Tibial artery (tissue), 4 donors: ENCODE measurements around the gene PRSS3.
"Not testable (repeated sequence)": the region's sequence is repeated elsewhere in the genome, so short reads cannot be mapped to it uniquely, and the experiment has no call there.

ENCODE experiments used
- DNase-seq, 2 donors: peaks; one replicate each; pipeline ENCODE4 v3.0.0-alpha.2; 2019
- H3K27ac ChIP-seq, 2 donors: fragments of 200-600 bp; sonication (generic) in 1 of 2; 1 replicate in 1 of 2; 2 replicates in 1 of 2; pipeline ENCODE4 v1.5.1; 2018 to 2019; ENCODE audit warnings: mild to moderate bottlenecking in 1 of 2
- H3K27me3 ChIP-seq, 2 donors: fragments of 200-600 bp; sonication (generic) in 1 of 2; one replicate each; pipeline versions ENCODE4 v1.5.1 to v1.6.0; 2016 to 2019
- H3K36me3 ChIP-seq, 3 donors: fragments of 200-600 bp; sonication (generic) in 2 of 3; one replicate each; pipeline ENCODE4 v1.5.1; 2016 to 2019; ENCODE audit warnings: mild to moderate bottlenecking in 2 of 3
- H3K4me1 ChIP-seq, 4 donors: fragments of 200-600 bp; sonication (generic) in 2 of 4; 1 replicate in 3 of 4; 2 replicates in 1 of 4; pipeline ENCODE4 v1.5.1; 2016 to 2019
- H3K4me3 ChIP-seq, 2 donors: fragments of 200-600 bp; sonication (generic) in 1 of 2; 1 replicate in 1 of 2; 2 replicates in 1 of 2; pipeline ENCODE4 v1.5.1; 2018 to 2019; ENCODE audit warnings: mild to moderate bottlenecking in 2 of 2
- H3K9me3 ChIP-seq, 3 donors: fragments of 200-600 bp; sonication (generic) in 1 of 3; one replicate each; pipeline ENCODE4 v1.5.1; 2016 to 2019
- intact Hi-C: fragments of 100-400 bp; cut with DNase I; formaldehyde crosslinking; loops from one replicate; pipeline ENCODE4 v1.15.0; 2023; ENCODE audit warnings: low total_unique reads
- TF ChIP-seq, protein P1 (sequence below), 2 experiments: fragments of 200-600 bp in 1 of 2; fragments of 450-650 bp in 1 of 2; IDR thresholded peaks; one replicate each; pipeline ENCODE4 v1.5.1; 2017 to 2019; ENCODE audit warnings: antibody characterized with exemption in 2 of 2, mild to moderate bottlenecking in 1 of 2, moderate library complexity in 1 of 2

PRSS3 gene

GRCh38 chr9:33795819-33796218 lies 458 bp downstream of the PRSS3 start:
- H3K9me3 ChIP-seq = no peaks in the 10 kb centered on the region
- H3K36me3 ChIP-seq = no peaks in the 10 kb centered on the region
- H3K4me1 ChIP-seq = no peaks in the 10 kb centered on the region
- peaks cover 0 to 13% of the 10 kb centered on the region in 2 donors for H3K27me3 ChIP-seq
- intact Hi-C loops = no loop called here
- no peak overlapping the region for H3K27ac ChIP-seq
- no peak overlapping the region for H3K4me3 ChIP-seq
- TF ChIP-seq, protein P1, sequence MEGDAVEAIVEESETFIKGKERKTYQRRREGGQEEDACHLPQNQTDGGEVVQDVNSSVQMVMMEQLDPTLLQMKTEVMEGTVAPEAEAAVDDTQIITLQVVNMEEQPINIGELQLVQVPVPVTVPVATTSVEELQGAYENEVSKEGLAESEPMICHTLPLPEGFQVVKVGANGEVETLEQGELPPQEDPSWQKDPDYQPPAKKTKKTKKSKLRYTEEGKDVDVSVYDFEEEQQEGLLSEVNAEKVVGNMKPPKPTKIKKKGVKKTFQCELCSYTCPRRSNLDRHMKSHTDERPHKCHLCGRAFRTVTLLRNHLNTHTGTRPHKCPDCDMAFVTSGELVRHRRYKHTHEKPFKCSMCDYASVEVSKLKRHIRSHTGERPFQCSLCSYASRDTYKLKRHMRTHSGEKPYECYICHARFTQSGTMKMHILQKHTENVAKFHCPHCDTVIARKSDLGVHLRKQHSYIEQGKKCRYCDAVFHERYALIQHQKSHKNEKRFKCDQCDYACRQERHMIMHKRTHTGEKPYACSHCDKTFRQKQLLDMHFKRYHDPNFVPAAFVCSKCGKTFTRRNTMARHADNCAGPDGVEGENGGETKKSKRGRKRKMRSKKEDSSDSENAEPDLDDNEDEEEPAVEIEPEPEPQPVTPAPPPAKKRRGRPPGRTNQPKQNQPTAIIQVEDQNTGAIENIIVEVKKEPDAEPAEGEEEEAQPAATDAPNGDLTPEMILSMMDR (IDR thresholded peaks at IDR 0.05) = no peak
- no peak for DNase-seq

DNA sequence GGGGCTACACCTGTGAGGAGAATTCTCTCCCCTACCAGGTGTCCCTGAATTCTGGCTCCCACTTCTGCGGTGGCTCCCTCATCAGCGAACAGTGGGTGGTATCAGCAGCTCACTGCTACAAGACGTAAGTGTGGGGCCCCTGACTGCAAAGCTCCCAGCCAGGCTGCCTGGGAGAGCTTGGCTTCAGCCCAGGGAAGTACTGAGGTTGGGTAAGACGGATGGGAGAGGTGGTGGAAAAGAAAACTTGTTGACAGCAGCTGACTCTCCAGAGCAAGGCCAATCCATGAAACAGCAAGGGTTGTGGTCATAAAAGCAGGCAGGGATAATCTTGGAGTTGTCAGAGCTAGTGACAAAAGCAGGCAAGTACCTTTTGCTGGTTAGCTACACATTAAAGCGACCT lies 1.3 kb downstream of the PRSS3 start:
- H3K36me3 ChIP-seq, H3K9me3 ChIP-seq, H3K4me1 ChIP-seq, H3K27ac ChIP-seq, intact Hi-C loops, DNase-seq, H3K4me3 ChIP-seq: not testable (repeated sequence)
- peaks cover 0 to 13% of the 10 kb centered on the region in 2 donors for H3K27me3 ChIP-seq

DNA sequence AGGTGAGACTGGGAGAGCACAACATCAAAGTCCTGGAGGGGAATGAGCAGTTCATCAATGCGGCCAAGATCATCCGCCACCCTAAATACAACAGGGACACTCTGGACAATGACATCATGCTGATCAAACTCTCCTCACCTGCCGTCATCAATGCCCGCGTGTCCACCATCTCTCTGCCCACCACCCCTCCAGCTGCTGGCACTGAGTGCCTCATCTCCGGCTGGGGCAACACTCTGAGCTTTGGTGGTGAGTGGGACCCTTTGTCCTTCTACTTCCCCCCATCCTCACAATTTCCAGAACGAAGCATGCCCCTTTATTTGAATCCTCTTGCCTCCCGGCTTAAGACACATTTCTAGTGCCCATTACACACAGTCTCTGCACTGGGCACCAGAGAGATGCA lies 2.5 kb downstream of the PRSS3 start:
- Histone ChIP-seq H3K27ac (no peak overlapping the region), H3K4me1 (no peaks in the 10 kb centered on the region), H3K9me3 (no peaks in the 10 kb centered on the region), H3K27me3 (peaks cover 0 to 13% of the 10 kb centered on the region in 2 donors), H3K36me3 (no peaks in the 10 kb centered on the region), H3K4me3 (no peak overlapping the region)
- TF ChIP-seq, protein P1 (IDR thresholded peaks at IDR 0.05) = no peak
- intact Hi-C loops = no loop called here
- DNase-seq = no peak

DNA sequence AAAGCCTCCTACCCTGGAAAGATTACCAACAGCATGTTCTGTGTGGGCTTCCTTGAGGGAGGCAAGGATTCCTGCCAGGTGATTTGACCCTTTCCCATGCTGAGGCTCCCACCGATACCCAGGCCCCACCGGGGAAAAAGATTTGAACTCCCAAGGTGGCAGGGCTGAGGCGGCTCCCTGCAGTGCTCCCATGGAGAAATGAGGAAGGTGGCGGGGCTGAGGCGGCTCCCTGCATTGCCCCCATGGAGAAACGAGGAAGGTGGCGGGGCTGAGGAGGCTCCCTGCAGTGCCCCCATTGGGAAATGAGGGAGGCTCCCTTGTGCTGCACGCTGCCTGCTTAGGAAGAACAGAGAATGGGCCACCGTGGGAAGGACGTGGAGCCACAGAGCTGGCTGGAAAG lies 3.2 kb downstream of the PRSS3 start:
- TF ChIP-seq, protein P1 (IDR thresholded peaks at IDR 0.05) = no peak
- Histone ChIP-seq H3K27ac (no peak overlapping the region), H3K36me3 (no peaks in the 10 kb centered on the region), H3K4me1 (no peaks in the 10 kb centered on the region), H3K4me3 (no peak overlapping the region), H3K27me3 (peaks cover 0 to 14% of the 10 kb centered on the region in 2 donors), H3K9me3 (no peaks in the 10 kb centered on the region)
- intact Hi-C loops = no loop called here
- DNase-seq = no peak

- intact Hi-C loops = no loop called here
- H3K9me3 ChIP-seq = no peaks in the 10 kb centered on the region
- H3K4me3 ChIP-seq = no peak overlapping the region
- no peak for DNase-seq
- H3K27ac ChIP-seq = no peak overlapping the region
- peaks cover 0 to 17% of the 10 kb centered on the region in 2 donors for H3K27me3 ChIP-seq
- no peaks in the 10 kb centered on the region for H3K36me3 ChIP-seq
- TF ChIP-seq, protein P1 (IDR thresholded peaks at IDR 0.05) = no peak
- H3K4me1 ChIP-seq = no peaks in the 10 kb centered on the region
Observed at GRCh38 chr9:33799928-33800704, 4.8 kb downstream of the PRSS3 start.

DNA sequence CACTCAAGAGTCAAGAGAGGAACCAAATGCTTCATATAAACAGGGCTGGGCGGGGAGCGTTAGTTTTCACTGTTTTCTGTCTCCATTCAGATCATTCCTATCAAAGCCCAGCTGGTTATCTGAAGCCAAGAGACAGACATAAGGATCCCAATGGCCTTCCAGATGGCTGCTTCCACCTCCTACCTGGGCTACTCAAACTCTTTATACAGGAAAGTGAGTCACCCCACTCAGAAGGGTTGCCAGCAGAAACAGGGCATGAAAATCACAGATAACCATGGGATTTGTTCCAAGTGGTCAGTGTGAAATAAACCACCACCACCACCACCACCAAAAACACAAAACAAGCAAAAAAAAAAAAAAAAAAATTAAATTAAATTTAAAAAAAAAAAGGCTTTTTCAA lies 5.5 kb downstream of the PRSS3 start:
- Histone ChIP-seq H3K9me3 (no peaks in the 10 kb centered on the region), H3K36me3 (no peaks in the 10 kb centered on the region), H3K27me3 (peaks cover 0 to 13% of the 10 kb centered on the region in 2 donors), H3K4me1 (no peaks in the 10 kb centered on the region), H3K4me3 (no peak overlapping the region), H3K27ac (no peak overlapping the region)
- TF ChIP-seq, protein P1 (IDR thresholded peaks at IDR 0.05) = no peak
- intact Hi-C loops = no loop called here
- DNase-seq = no peak

DNA sequence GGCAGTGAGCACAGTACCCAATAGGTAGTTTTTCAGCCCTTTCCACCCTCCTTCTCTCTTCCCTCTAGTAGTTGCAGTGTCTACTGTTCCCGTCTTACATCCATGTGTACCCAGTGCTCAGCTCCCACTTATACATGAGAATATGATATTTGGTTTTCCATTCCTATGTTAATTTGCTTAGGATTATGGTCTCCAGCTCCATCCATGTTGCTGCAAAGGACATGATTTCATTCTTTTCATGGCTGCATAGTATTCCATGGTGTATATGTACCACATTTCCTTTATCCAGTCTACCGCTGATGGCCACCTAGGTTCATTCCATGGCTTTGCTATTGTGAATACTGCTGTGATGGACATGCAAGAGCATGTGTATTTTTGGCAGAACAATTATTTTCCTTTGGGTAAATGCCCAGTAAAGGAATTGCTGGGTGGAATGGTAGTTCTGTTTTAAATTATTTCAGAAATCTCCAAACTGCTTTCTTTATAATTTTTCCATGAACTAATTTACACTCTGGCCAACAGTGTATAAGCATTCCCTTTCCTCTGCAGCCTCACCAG lies 6.7 kb downstream of the PRSS3 start:
- H3K27ac ChIP-seq, DNase-seq, H3K36me3 ChIP-seq, intact Hi-C loops, H3K9me3 ChIP-seq, H3K4me1 ChIP-seq, H3K4me3 ChIP-seq: not testable (repeated sequence)
- peaks cover 0 to 10% of the 10 kb centered on the region in 2 donors for H3K27me3 ChIP-seq

- intact Hi-C loops, H3K27ac ChIP-seq, H3K36me3 ChIP-seq, H3K9me3 ChIP-seq, H3K4me1 ChIP-seq, H3K27me3 ChIP-seq, DNase-seq, H3K4me3 ChIP-seq: not testable (repeated sequence)
Observed at GRCh38 chr9:33804196-33804595, 8.8 kb downstream of the PRSS3 start.

GRCh38 chr9:33807156-33807555 lies 11.8 kb downstream of the PRSS3 start:
- H3K4me3 ChIP-seq, H3K27me3 ChIP-seq, H3K4me1 ChIP-seq, H3K27ac ChIP-seq, H3K9me3 ChIP-seq, intact Hi-C loops, H3K36me3 ChIP-seq, DNase-seq: not testable (repeated sequence)
